Measurements from ENCODE around the gene OPN5.

DNA sequence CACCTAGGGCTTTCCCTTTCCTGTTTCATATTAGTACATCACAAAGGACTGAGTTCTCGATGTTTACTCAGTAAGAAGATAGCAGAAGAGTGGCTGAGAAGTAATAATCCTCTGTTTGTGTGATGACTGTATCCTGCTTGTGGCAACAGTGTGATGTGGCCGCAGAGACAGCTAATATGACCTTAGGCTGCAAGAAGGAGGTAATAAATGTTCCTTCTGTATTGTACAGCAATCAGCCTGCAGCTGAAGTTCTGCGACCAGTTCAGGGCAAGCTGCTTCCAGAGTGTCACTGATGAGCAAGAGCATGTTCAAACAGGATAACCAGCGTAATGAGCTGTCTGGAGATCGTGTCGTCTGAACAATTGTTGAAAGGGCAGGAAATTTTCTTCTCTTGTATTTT lies 70.9 kb downstream of the OPN5 start:
- TF ChIP-seq CTCF (IDR thresholded peaks at IDR 0.05; ENCODE audit: insufficient read depth, low read length, poor library complexity, severe bottlenecking): no peak
- TF ChIP-seq EZH2phosphoT487 (conservative IDR thresholded peaks at IDR 0.05; ENCODE audit: low read length): no peak
